ENCODE measurements around the gene TNS1. TPM values are rescaled to one million over a fixed set of nuclear protein-coding genes. Genes with fewer than 3 reads are reported as not detected.

The TNS1 gene
- polyA plus RNA-seq, 1 of the 3 experiments (the other 2 are of a cell fraction) = 12.1 TPM

DNA sequence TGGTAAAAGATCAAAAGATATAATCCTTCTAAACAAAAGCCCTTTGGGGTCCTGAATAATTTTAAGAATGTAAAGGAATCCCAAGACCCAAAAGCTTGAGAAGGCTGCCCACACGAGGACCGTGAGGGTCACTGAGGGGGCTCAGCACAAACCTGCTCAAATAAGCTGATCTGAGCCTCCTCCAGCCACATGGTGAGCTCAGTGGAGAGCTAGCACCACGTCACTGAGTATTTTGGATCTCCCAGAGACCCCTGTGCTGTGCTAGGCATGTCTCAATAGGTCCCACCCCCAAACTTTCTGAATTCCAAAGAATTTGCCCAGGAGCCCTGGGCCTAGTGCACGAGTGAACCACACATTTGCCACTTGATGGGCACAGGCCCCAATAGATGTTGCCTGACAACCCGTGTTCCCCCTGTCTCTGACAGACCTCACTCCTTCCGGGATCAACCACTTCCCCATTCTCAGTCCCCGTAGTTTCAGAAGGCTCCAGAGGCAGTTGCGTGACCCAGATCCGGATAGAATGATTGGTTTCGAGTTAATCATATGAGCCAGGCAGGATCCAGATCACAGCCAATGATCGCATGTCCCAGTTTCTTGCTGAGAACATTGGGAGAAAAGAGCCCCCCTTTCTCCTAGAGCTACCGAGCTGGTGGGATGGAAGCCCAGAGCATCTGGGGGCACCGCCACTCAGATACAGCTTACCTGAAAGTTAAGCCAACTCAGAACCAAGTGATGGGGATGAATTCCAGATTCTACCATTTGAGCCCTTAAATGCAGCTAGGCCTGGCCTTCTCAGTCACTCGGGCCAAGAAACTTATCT lies 203.8 kb downstream of the TNS1 start:
- DNase-seq = no peak
- Histone ChIP-seq H3K79me2 (ENCODE audit: insufficient read depth) (no peaks in the 10 kb centered on the region), H3K4me1 (ENCODE audit: control insufficient read depth in 1 of 2, insufficient read depth in 2 of 2, low read depth in 1 of 2, low read length in 1 of 2) (peaks cover 0 to 18% of the 10 kb centered on the region in 2 experiments; a peak in 1 of 4 replicates), H2AFZ (ENCODE audit: low read depth) (no peak overlapping the region), H3K27me3 (ENCODE audit: insufficient read depth) (no peaks in the 10 kb centered on the region), H3K9ac (no peak overlapping the region), H3K36me3 (replicated peaks in 1 of 2; ENCODE audit: control insufficient read depth in 1 of 2, insufficient read depth in 2 of 2, low read length in 1 of 2) (peaks cover 12 to 20% of the 10 kb centered on the region in 2 experiments), H3K9me3 (no peaks in the 10 kb centered on the region), H3F3A (replicated peaks; ENCODE audit: insufficient read depth) (peaks cover 41% of the 10 kb centered on the region), H3K4me2 (no peak overlapping the region), H3K27ac (ENCODE audit: low read depth in 2 of 2, low read length in 1 of 2) (no peak overlapping the region), H3K9me2 (no peaks in the 10 kb centered on the region), H4K20me1 (ENCODE audit: insufficient read depth) (no peaks in the 10 kb centered on the region; the same call in 1 of the 2 replicates), H3K4me3 (ENCODE audit: low read depth in 2 of 2, low read length in 1 of 2) (no peak overlapping the region)
- TF ChIP-seq TEAD4 (IDR thresholded peaks at IDR 0.05; ENCODE audit: borderline replicate concordance, insufficient read depth) (no peak), RFX5 (IDR thresholded peaks at IDR 0.05; ENCODE audit: low read length) (no peak), MXI1 (IDR thresholded peaks at IDR 0.05; ENCODE audit: low read depth, low read length) (no peak), RXRA (IDR thresholded peaks at IDR 0.05; ENCODE audit: borderline replicate concordance, low read depth) (no peak), ZBTB33 (IDR thresholded peaks at IDR 0.05; ENCODE audit: borderline replicate concordance, low read depth) (no peak), TCF12 (IDR thresholded peaks at IDR 0.05) (no peak), FOXJ3 (CRISPR knock-in tag; IDR thresholded peaks at IDR 0.05) (no peak), NRF1 (IDR thresholded peaks at IDR 0.05; ENCODE audit: low read depth, low read length) (no peak), RAD21 (IDR thresholded peaks at IDR 0.05; ENCODE audit: low read length) (no peak), IRF3 (IDR thresholded peaks at IDR 0.05; ENCODE audit: low read depth, low read length) (no peak), PBX3 (IDR thresholded peaks at IDR 0.05) (no peak), USF1 (IDR thresholded peaks at IDR 0.05; ENCODE audit: borderline replicate concordance, low read depth) (no peak), SIN3A (IDR thresholded peaks at IDR 0.05; ENCODE audit: borderline replicate concordance, low read depth, low read length) (no peak), JUND (IDR thresholded peaks at IDR 0.05) (no peak), MEF2A (IDR thresholded peaks at IDR 0.05; ENCODE audit: borderline replicate concordance, low read depth) (no peak), TAF1 (IDR thresholded peaks at IDR 0.05; ENCODE audit: borderline replicate concordance, low read depth, low read length) (no peak), EZH2phosphoT487 (IDR thresholded peaks at IDR 0.05; ENCODE audit: borderline replicate concordance, low read depth) (no peak), CHD2 (IDR thresholded peaks at IDR 0.05; ENCODE audit: low read length, partially characterized antibody) (no peak), GABPA (IDR thresholded peaks at IDR 0.05; ENCODE audit: low read depth) (no peak)
- 88% methylated on average over 12 of the region's 14 CpGs for WGBS (ENCODE audit: low lambda C conversion rate)
- ChIA-PET POLR2A (no interaction called here), CTCF (interaction anchor here (1.1 to 18.5 kb wide), 7 partner anchors 10 to 271 kb away, joined by 3 to 666 read pairs (median 7); partner anchors contain the start of genes RUFY4 and TNS1)
